ENCODE results near the gene ALDH7A1.
A peak's percentile ranks its signal among the peaks of the same experiment; 100 is the strongest.

Gene ALDH7A1

DNA sequence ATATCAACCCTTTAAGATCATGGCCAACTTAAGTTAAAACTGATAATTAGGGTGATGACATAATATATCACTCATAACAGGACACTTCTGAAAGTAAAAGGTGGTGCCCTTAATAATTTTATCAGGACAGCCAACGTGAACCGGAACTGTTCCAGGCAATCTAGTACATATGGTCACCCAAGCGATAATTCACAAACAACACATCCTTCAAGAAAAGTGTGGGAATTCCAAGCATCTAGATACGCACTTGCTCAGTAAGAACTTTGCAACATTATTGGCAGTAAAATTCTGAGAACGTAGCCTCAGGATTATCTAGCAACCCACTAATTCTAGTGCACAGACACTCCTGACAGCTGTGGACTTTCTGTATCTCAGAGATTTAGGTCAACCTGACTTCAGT is 85.7 kb downstream of the ALDH7A1 start:
- no peak for DNase-seq (ENCODE audit: low read depth, low spot score)

DNA sequence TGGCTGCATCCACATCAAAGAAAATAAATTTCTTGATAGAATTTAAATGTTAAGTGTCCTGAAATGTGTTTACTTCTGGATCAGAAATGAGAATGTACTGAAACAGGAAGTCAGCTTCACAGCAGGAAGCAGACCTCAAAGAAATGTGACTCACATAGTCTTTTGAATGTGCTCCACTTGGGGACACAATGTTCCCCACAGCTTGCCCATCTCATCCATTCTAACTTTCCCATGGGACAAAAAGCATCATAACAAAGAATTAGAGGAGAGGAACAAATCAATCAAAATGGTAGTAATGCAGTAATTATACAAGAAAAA is 86.1 kb downstream of the ALDH7A1 start:
- peak; percentile 68 for DNase-seq (ENCODE audit: low read depth, low spot score)

DNA sequence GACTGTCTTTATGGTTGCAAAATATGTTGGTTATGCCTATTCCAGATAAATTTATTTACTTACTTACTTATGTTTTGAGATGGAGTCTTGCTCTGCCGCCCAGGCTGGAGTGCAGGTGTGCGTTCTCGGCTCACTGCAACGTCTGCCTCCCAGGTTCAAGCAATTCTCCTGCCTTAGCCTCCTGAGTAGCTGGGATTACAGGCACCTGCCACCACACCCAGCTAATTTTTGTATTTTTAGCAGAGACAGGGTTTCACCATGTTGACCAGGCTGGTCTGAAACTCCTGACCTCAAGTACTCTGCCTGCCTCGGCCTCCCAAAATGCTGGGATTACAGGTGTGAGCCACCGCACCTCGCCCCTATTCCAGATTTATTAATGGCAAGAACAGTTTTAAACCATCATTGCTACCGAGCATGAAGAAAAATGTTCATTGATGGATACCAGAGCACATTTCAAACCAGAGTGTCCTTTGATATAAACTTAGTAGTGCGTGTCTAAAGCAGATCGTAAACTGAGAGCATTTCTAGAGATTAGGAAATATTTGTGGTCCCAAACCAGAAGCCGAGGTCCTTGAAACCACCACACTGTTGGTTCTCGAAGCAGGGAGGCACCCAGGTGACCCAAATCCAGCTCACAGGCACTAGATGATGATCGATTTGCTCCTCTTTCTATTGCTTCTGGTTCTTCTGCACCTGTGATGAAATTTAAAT is 86.6 kb downstream of the ALDH7A1 start:
- peak; percentile 29 for DNase-seq (ENCODE audit: low read depth, low spot score)

- no peak for DNase-seq (ENCODE audit: low read depth, low spot score)
Observed at GRCh38 chr5:126506079-126506478, 88.9 kb downstream of the ALDH7A1 start.

DNA sequence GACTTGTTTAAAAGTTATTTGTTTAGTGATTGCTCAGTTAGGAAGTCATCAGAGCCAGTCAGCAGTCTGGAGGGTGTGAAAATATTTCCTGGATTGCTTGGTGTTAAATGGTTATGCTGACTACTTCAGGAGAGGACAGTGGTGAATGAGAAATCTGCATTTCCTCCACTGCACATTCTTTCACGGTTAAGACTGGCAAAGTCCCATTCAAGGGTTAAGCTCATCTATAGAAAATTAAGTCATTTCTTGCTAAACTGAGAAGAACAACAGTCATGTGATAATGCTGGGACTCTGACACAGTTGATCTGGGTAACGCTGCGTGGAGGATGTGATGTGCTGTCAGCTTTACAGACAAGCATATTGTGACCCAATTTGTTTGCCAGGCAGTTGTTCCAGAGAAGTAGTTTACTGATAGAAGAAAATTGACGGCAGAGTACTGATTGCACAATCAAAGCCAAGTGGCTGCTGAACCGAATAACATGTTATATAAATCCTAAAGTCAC is 91.4 kb downstream of the ALDH7A1 start:
- DNase-seq (ENCODE audit: low read depth, low spot score) = peak; percentile 66

- no peak for DNase-seq (ENCODE audit: low read depth, low spot score)
Observed at GRCh38 chr5:126501448-126501847, 93.6 kb downstream of the ALDH7A1 start.

GRCh38 chr5:126499853-126500342 is 95.1 kb downstream of the ALDH7A1 start:
- no peak for DNase-seq (ENCODE audit: low read depth, low spot score)

GRCh38 chr5:126499278-126499677 is 95.7 kb downstream of the ALDH7A1 start:
- DNase-seq (ENCODE audit: low read depth, low spot score) = no peak

DNA sequence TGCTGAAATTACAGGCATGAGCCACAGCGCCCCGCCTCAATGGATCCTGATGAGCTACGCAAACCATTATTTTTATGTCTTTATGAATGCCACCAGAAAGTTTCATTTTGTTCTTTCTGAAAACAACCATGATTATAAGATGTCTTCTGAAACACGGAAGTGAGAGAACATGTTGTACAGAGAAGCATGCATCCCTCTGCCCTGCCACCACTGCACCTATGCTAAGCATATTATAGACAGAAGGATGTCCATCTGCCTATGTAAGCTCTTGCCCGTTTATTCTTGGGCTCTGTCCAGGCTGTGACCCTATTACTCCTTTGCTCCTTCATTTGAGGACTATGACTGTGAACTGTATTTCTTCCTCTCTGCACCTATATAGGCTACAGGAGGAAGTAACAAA is 97.5 kb downstream of the ALDH7A1 start:
- DNase-seq (ENCODE audit: low read depth, low spot score) = no peak

GRCh38 chr5:126494393-126494792 is 100.6 kb downstream of the ALDH7A1 start:
- no peak for DNase-seq (ENCODE audit: low read depth, low spot score)

DNA sequence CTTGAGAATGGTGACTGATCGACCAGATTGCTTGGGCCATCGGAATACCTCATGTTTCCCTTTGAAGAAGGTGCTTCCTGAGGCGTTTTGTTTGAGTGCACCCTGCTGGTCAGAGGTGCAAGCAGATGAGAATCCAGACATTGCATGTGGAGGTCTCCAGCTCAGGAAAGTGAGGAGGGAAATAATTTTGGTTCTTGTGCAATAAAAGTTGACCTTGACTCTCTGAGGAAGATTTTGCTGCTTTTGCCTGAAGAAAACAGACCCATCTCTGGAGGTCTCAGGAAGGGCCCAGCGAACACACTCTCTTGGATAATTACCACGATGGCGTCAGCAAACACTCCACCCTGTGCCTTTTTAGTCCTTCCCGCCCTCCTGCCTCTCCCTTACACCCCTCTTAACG is 102.1 kb downstream of the ALDH7A1 start:
- no peak for DNase-seq (ENCODE audit: low read depth, low spot score)

DNA sequence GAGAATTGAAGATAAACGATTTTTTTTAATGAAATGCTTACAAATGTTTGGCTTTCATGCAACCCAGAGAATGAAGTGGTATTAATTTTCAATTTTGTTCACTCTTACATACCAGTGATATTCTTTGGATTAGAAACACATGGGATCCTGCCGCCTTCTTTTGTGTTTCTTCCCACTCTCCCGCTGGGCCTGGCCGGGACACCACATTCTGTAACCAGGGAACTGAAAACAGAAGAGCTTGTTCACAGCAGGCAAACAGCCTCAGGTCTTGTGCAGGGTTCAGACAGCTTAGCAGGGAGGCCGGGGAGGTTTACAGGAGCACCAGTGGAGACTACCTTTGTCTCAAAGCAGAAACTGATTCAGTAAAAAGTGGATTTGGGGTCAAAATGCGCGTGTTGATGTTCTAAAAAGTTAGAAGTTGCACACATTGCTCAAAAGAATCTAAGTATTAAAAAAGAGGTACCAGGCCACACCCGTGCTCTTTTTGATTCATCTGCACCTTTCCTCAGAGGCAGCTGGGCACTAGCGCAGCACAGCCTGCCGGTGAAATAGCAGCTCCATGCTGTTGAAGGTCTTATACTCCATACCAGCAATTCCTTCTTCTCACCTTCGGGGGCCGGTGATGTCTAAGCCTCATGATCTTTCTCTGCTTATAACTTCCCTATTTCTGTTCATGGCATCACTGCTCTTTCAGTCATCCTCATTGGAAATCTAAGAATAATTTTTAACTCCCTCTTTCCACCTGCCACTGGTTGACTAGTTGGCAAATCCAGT is 104.7 kb downstream of the ALDH7A1 start:
- DNase-seq (ENCODE audit: low read depth, low spot score) = peak; percentile 31

DNA sequence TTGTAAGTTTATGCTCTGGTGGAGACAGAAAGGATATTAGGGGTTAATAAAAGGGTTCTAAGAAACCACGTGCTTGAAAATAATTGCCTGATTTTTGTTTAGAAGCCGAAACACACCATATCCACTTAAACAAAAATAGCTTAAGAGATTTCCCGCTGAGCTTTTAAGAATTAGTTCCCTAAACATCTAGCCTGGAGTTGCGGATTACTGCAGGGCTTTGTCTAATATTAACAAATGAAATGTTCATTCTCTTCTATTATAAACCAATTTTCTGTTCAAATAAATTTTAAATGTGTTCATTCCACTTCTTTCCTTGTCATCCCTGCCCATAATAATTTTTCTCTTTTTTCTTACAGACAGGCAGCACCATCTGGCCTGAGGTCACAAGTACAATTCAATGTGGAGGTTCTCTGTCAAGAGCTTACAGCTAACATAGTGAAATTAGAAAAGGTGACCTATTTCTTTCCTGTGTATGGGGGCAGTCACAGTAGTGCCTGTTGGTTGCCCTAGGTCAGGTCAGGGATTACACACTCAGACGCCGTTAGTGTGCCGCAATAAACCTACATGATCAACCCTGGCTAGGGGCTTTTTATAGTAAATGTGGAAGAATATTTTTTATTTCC is 106.5 kb downstream of the ALDH7A1 start:
- DNase-seq (ENCODE audit: low read depth, low spot score) = no peak

- no peak for DNase-seq (ENCODE audit: low read depth, low spot score)
Observed at GRCh38 chr5:126487596-126487995, 107.4 kb downstream of the ALDH7A1 start.

DNA sequence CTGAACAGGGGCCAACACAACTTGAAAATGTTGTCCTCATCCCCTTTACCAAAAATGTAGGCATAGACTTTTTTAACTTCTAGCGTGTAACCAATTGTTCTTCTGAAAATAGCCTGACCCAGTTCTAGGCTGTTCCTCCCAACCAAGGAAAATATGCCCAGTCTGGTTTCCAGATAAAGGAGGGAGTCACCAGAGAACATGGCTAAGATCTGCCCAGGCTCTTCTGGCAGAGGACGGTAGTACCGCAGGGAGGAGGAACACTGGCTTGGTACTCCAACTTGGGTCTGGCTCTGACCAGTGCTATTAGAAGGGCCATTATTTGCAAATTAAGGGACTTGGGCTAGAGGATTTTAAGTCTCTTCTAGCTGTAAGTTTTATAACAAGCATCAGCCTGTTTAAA is 108.7 kb downstream of the ALDH7A1 start:
- DNase-seq (ENCODE audit: low read depth, low spot score) = no peak

- DNase-seq (ENCODE audit: low read depth, low spot score) = no peak
Observed at GRCh38 chr5:126484253-126484652, 110.8 kb downstream of the ALDH7A1 start.

- no peak for DNase-seq (ENCODE audit: low read depth, low spot score)
Observed at GRCh38 chr5:126483156-126483555, 111.9 kb downstream of the ALDH7A1 start.

- DNase-seq (ENCODE audit: low read depth, low spot score) = no peak
Observed at GRCh38 chr5:126482591-126482990, 112.4 kb downstream of the ALDH7A1 start.

- peak; percentile 39 for DNase-seq (ENCODE audit: low read depth, low spot score)
Observed at GRCh38 chr5:126481243-126481642, 113.8 kb downstream of the ALDH7A1 start.
